GM19468 (cell line): Measurements from ENCODE around the gene JAKMIP1.

Experiments used
- ATAC-seq: cut with Tn5 transposase; IDR thresholded peaks from one replicate; pipeline ENCODE4 v1.9.1; 2021; ENCODE audit warnings: mild to moderate bottlenecking, moderate library complexity, moderate number of reproducible peaks; ENCODE audit not compliant: unreplicated experiment; ENCODE audit errors: extremely low read depth

The JAKMIP1 gene

GRCh38 chr4:6050551-6050950 lies 149.8 kb downstream of the JAKMIP1 start:
- no peak for ATAC-seq

DNA sequence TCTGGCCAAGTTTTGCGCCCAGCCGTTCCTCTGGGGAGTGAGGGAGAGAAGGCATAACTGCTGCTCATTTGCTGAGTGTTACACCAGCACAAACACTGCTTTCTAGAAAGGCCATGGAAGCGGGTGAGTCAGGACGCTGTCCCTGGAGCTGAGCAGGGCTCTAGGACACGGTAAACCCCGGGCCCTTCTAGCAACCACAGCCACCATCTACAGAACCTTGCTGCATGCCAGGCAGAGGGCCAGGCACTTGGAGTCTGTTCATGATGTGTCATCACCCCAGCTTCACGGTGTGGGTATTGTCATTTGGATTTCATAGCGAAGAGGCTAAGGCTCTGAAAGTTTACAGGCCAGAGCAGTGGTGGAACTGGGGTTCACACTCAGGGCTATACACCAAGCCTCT lies 150.4 kb downstream of the JAKMIP1 start:
- no peak for ATAC-seq

- no peak for ATAC-seq
Observed at GRCh38 chr4:6049278-6049677, 151.1 kb downstream of the JAKMIP1 start.

GRCh38 chr4:6048537-6048936 lies 151.8 kb downstream of the JAKMIP1 start:
- no peak for ATAC-seq

- no peak for ATAC-seq
Observed at GRCh38 chr4:6047130-6047673, 153.1 kb downstream of the JAKMIP1 start.

GRCh38 chr4:6046526-6047129 lies 153.7 kb downstream of the JAKMIP1 start:
- ATAC-seq = no peak

GRCh38 chr4:6044805-6045204 lies 155.5 kb downstream of the JAKMIP1 start:
- no peak for ATAC-seq

DNA sequence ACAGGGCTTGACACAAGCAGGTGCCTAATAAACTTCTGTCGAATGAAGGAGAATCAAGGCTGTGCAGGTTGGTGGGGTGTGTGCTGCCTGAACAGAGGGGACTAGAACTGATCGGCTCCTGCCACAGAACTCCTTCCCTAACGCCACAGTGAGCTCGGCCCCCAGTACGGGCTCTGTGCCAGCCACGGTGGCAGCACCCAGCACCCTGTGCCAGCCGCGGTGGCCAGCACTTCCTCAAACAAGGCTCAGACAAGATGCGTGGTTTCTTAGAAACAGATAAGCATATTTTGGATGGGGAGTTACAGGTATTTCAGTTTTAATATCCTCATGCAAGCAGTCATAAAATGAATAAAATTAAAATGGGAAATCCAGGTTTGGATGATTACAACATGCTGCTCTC lies 156.1 kb downstream of the JAKMIP1 start:
- ATAC-seq = no peak

DNA sequence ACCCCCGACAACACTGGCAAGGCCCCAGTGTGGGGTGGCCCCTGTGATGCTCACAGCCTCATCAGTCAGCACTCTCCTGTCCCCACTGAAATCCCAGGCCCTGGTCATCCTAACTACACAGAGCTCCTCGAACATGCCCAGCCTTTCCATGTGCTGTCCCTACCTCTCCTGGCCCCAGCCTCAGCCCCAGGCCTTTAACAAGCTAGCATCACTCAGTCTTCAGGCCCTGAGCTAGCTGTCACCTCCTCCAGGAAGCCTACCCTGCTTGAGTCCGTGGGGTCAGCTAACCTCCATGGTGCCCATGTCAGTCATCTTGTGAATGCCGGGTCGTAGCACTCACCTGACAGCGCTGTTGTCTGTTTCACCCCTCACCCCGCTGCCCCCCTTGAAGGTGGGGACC lies 156.5 kb downstream of the JAKMIP1 start:
- ATAC-seq = no peak

GRCh38 chr4:6043188-6043587 lies 157.2 kb downstream of the JAKMIP1 start:
- ATAC-seq = no peak

DNA sequence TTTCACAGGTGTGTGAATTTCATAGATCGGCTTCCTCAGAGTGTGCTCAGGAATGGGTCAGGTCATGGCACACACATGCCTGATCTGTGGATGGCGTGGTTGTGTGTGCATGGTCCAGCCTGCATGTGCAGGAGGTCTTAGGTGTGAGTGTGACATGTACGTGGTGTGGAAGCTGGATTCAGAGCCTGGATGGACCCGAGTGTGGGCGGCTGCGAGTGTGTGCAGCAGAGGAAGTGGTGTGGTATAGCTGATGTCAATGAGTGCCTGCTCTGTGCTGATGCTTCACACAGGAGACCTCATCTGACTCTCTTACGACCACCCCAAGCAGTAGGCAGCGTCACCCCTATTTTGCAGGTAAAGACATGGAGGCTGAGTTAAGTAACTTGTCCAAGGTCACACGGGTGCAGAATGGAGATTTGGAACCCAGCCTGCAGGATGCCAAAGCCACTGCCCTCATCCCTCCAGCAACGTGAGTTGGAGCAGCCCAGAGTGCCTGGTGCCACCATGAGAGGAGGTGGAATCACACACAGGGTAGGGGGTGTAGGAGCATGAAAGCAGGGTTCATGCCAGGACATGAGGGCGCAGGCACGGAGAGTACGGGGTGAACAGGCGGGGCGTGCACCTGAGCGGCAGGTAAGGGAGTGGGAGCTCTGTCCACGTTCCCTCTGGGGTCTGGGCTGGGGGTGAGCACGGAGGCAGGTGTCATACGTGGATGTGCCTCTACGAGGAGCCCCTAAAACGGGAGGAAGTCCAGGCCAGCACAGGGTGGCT lies 157.9 kb downstream of the JAKMIP1 start:
- ATAC-seq = no peak

GRCh38 chr4:6041800-6042199 lies 158.5 kb downstream of the JAKMIP1 start:
- ATAC-seq = no peak

- ATAC-seq = no peak
Observed at GRCh38 chr4:6038711-6039110, 161.6 kb downstream of the JAKMIP1 start.

DNA sequence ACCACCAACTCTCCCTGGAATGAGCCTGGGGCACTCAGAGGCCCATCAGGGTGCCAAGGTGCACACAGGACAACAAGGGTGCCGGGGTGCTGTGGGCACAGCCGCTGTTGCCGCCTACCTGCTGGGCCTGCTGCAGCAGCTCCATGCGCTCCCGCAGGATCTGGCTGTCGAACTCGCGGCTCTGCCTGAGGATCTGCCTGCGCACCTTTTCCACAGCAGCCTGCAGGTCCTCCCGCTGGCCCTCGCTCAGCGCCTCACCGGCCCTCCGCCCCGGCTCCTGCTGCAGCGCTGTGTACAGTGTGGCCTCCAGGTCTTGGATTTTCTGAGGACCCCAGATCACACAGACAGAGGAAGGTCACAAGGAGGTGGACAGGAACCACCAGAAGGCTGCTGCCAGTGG lies 164.6 kb downstream of the JAKMIP1 start:
- no peak for ATAC-seq

GRCh38 chr4:6033381-6033780 lies 167.0 kb downstream of the JAKMIP1 start:
- no peak for ATAC-seq

GRCh38 chr4:6032249-6033244 lies 167.8 kb downstream of the JAKMIP1 start:
- ATAC-seq = no peak

DNA sequence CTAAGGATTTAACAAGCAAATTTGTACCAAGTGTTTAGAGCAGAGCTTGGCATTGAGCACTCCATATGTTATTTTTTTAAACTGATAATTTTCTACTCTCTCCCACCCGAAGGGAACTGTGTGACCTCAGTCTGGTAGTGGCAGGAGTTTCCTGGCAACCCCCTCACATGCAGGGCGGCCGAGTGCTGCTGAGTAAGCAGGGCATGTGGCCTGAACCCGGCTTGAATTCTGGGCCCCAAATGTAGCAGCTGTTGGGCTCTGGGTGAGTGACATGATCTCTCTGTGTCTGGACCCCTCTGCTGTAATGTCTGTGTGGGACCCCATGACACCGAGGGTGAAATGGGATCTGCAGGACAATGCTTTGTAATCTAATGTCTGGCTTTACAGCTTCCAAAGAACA lies 168.5 kb downstream of the JAKMIP1 start:
- ATAC-seq = no peak

GRCh38 chr4:6030679-6031078 lies 169.7 kb downstream of the JAKMIP1 start:
- no peak for ATAC-seq

DNA sequence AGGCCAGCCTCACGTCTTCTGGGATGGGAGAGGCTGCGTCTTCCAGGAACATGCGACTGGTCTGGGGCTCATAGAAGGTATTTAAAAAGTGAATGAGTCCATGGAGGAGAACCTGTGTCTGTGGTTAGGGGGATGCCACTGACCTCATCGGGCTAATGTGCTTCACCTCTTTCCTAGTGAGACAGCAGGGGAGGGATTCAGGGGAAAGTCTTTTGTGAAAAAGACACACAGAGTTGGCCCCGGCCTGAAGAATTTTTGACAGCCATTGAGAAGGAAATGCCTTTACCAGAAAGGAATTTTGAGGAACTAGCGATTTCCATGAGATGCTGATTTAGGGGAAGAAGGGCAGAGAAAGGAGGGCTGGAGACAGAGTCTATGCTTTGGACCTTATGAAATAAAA lies 171.1 kb downstream of the JAKMIP1 start:
- no peak for ATAC-seq

DNA sequence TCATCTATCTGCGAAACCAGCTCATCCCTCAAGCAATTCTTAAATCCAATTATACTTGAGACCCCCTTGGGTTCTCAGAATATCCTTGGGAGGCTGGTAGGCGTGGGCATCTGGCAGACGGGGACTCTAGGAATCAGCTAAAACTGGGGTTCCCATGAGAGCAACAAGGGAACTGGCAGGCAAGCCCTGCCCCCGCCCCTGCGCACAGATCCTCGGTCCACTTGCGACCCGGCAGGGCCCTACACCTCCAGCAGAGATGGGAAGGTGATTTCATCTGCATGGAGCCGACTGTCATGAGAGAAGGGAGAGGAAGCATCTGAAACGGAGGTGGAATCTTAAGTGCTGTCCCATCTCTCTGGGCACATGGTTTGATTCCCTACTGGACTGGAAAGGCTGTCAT lies 172.2 kb downstream of the JAKMIP1 start:
- no peak for ATAC-seq

DNA sequence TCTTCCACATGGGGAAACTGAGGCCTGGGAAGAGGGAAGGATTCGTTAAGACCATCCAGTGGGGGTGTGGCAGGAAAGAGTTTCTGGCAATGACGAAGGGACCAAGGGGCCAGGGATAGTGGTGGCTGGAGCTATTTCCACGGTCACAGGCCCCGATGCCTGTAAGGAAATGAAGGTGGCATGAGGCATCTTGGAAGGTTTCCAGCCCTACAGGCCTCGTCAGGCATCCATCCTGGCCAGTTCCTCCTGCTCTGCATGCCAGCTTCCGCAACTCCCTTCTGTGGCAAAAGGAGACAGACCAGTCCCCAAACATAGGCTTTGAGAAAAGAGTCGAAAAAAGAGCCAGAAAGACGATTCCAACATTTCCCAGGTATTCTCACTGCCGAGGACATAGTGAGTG lies 173.0 kb downstream of the JAKMIP1 start:
- ATAC-seq = no peak
